Measurements from ENCODE around the gene CACNA1D.

CACNA1D gene

DNA sequence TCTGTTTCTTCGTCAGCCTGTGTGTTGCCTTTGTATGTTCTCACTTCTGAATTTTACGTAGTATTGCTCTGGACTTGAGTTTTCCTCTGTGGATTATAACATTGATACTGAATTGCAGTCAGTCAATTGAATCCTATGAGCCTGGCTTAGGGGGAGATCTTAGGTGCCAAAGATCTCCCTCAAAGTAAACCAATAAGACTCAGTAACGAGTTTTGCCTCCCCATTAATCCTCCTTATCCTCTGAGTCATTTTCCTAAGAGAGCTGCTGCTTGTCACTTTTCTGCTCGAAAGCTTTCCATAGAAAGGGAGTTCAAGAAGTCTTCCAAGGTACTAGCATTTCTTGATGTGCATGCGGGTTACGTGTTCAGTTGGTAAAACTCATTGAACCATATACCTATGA, 225.4 kb downstream of the CACNA1D start:
- no peak for TF ChIP-seq ZFX (IDR thresholded peaks at IDR 0.05; ENCODE audit: borderline replicate concordance)
- TF ChIP-seq, protein P1, sequence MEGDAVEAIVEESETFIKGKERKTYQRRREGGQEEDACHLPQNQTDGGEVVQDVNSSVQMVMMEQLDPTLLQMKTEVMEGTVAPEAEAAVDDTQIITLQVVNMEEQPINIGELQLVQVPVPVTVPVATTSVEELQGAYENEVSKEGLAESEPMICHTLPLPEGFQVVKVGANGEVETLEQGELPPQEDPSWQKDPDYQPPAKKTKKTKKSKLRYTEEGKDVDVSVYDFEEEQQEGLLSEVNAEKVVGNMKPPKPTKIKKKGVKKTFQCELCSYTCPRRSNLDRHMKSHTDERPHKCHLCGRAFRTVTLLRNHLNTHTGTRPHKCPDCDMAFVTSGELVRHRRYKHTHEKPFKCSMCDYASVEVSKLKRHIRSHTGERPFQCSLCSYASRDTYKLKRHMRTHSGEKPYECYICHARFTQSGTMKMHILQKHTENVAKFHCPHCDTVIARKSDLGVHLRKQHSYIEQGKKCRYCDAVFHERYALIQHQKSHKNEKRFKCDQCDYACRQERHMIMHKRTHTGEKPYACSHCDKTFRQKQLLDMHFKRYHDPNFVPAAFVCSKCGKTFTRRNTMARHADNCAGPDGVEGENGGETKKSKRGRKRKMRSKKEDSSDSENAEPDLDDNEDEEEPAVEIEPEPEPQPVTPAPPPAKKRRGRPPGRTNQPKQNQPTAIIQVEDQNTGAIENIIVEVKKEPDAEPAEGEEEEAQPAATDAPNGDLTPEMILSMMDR (IDR thresholded peaks at IDR 0.05), result no peak
- no peak overlapping the region for H3K27ac ChIP-seq

DNA sequence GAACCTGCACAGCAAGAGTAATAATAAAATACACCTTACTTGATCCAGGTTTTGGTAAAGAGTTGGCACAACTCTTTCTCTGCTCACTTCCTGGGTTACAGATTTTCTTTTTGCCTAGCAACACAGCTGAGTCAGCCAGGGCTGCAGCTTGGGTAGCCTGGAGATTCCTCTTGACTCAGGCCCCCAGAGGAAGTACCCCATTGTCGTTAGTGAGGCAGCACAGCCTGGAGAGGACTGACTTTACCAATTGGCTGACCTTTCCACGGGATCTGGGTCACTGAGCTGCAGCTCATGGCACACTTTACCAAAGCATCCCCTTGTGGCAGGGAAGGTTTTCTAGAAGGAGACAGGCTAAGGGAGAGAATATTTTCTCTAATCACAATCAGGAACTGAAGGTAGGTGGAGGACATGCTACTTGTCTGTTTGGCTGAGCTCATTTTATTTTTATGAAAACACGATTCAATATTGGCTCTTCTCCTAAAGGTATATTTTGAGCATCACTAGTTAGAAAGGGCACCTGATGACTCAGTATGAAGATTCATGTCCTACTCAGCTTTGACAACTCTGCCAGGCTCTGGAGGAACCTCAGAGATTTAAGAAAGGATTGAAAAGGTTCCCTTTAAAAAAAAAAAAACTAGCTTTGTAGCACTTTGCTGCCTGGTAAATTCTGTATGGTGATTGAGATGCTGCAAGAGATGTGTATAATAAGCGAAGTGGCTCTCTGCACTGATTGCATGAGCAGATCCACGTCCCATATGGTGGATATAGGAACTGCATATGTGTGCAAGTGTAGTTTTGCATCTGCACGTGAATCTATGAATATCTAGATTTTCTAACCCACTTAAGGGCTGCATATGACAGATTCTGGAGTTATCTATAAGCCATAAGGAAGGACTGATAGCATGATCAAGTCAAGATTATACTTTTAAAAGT, 227.0 kb downstream of the CACNA1D start:
- TF ChIP-seq, protein P1 (IDR thresholded peaks at IDR 0.05), result no peak
- TF ChIP-seq ZFX (IDR thresholded peaks at IDR 0.05; ENCODE audit: borderline replicate concordance), result no peak
- no peak overlapping the region for H3K27ac ChIP-seq

DNA sequence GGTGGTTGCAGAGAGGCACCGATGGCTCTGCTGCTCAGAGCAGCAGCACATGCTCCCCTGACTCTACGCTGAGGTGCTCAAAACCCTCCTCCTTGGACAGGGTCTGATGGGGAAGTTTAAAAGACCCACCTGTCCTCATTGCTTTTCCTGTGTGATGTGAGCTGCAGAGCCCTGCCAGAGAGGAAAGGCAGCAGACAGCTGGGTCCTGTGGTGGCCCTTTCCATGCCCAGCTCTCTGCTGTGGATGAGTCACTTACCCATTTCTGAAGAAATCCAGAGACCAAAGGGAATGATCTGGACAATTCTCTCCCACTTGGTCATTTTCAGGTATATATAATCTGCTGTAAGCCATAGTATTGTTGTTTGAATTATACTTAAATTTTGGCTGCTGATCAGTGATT, 230.2 kb downstream of the CACNA1D start:
- no peak overlapping the region for H3K27ac ChIP-seq
- no peak for TF ChIP-seq ZFX (IDR thresholded peaks at IDR 0.05; ENCODE audit: borderline replicate concordance)
- TF ChIP-seq, protein P1 (IDR thresholded peaks at IDR 0.05), result no peak

DNA sequence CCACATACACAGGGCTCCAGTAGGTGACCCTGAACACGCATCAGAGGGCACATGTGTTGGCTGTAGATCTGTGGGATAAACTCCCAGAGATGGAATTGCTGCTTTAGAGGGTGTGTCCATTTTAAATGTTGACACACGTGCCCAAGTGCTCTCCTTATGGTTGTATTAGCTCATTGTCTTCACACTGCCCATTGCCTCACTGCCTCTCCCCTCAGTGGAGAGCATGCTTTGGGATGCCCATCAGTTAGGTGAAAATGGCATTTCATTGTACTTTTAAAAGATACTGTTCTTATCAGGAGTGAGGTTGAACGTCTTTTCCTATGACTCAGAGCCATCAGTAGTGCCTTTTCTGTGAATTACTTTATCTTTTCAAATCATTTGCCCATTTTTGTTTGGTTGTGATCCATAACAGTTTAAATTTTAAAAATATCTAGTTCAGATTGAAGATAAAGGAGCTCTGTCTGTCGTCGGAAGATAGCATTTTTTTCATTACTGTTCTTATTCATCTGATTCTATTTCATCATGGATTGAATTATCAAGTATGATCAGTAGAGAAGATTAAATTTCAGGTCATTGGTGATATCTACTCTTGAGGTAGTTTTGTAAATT, 231.1 kb downstream of the CACNA1D start:
- no peak for TF ChIP-seq ZFX (IDR thresholded peaks at IDR 0.05; ENCODE audit: borderline replicate concordance)
- TF ChIP-seq, protein P1 (IDR thresholded peaks at IDR 0.05), result no peak
- no peak overlapping the region for H3K27ac ChIP-seq

DNA sequence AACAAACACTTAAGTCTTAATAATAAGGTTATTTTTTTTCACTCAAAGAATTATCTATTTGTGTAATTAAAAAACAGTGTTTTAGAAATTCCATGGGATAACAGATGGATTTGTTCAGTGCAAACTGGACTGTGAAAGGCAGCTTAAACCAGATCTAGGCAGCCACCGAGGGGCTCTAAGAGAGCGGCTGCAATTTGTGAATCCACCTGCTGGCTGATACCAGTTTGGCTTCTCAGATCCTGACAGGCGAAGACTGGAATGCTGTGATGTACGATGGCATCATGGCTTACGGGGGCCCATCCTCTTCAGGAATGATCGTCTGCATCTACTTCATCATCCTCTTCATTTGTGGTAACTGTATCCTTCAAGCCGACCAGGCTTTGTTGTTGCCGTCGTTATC, 232.2 kb downstream of the CACNA1D start:
- TF ChIP-seq, protein P1 (IDR thresholded peaks at IDR 0.05), result no peak
- TF ChIP-seq ZFX (IDR thresholded peaks at IDR 0.05; ENCODE audit: borderline replicate concordance), result no peak
- H3K27ac ChIP-seq, result no peak overlapping the region

GRCh38 chr3:53728606-53729005, 234.2 kb downstream of the CACNA1D start:
- no peak overlapping the region for H3K27ac ChIP-seq
- TF ChIP-seq ZFX (IDR thresholded peaks at IDR 0.05; ENCODE audit: borderline replicate concordance), result no peak
- TF ChIP-seq, protein P1 (IDR thresholded peaks at IDR 0.05), result no peak

DNA sequence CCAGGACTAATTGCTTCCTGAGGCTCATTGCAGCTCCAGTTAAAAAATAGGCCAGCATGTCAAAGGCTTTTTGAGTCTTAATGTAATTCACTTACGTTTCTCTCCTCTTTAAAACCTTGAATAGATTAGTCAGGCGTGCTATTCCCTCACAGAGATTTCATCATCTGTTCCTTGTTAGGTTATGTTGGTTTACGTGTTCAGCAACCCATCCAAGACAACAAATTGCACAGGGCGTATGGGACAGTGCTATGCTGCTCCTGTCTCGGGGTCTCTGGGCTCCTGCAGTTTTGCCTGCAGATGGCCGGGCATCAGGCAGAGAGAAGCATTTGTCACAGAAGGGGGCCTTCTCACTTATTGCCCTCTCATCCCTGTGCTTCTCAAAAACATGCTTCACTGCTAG, 234.7 kb downstream of the CACNA1D start:
- no peak overlapping the region for H3K27ac ChIP-seq
- TF ChIP-seq, protein P1 (IDR thresholded peaks at IDR 0.05), result no peak
- no peak for TF ChIP-seq ZFX (IDR thresholded peaks at IDR 0.05; ENCODE audit: borderline replicate concordance)
